NB4 (cell line): ENCODE results near the gene NAA35.
"Not testable (repeated sequence)": the region's sequence is repeated elsewhere in the genome, so short reads cannot be mapped to it uniquely, and the experiment has no call there.

Experiments
- DNase-seq: peaks from one replicate; pipeline ENCODE4 v3.0.0; 2010; ENCODE audit warnings: low read depth
- H3K4me3 ChIP-seq: one replicate; pipeline ENCODE4 v1.5.1; 2011; ENCODE audit warnings: mild to moderate bottlenecking, low read depth, low read length, moderate library complexity
- MYC ChIP-seq: IDR thresholded peaks from 2 replicates; pipeline ENCODE4 v1.6.1; 2011; ENCODE audit warnings: low read depth, low read length
- POLR2A ChIP-seq: IDR thresholded peaks from 2 replicates; pipeline ENCODE4 v1.6.1; 2011; ENCODE audit warnings: mild to moderate bottlenecking; ENCODE audit not compliant: insufficient read length; ENCODE audit errors: extremely low read depth
- TF ChIP-seq, protein P1 (sequence below): IDR thresholded peaks from 2 replicates; pipeline ENCODE4 v1.6.1; 2011; ENCODE audit warnings: low read depth, low read length
- TF ChIP-seq, protein P2 (sequence below): IDR thresholded peaks from one replicate; pipeline ENCODE4 v1.5.1; 2012; ENCODE audit warnings: low read depth, low read length

Gene NAA35

DNA sequence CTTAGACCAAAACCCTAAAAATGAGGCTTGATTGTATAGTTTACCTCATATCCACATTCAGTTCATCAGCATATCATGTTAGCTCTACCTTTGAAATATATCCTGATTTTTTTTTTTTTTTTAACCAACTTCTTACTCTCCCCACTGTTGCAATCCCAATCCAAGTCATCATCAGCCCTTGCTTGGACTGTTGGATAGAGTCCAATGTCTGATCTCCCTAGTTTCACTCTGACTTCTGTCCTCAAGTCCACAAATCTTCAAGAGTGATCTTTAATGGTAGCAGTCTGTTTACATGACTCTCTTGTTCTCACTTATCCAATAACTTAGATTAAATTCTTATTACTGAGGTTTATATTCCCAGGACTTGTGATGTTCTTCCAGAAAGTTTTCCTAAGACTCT is 30.8 kb downstream of the NAA35 start:
- no peak for DNase-seq
- TF ChIP-seq, protein P1, sequence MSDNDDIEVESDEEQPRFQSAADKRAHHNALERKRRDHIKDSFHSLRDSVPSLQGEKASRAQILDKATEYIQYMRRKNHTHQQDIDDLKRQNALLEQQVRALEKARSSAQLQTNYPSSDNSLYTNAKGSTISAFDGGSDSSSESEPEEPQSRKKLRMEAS, result no peak
- no peak for TF ChIP-seq MYC
- TF ChIP-seq, protein P2, sequence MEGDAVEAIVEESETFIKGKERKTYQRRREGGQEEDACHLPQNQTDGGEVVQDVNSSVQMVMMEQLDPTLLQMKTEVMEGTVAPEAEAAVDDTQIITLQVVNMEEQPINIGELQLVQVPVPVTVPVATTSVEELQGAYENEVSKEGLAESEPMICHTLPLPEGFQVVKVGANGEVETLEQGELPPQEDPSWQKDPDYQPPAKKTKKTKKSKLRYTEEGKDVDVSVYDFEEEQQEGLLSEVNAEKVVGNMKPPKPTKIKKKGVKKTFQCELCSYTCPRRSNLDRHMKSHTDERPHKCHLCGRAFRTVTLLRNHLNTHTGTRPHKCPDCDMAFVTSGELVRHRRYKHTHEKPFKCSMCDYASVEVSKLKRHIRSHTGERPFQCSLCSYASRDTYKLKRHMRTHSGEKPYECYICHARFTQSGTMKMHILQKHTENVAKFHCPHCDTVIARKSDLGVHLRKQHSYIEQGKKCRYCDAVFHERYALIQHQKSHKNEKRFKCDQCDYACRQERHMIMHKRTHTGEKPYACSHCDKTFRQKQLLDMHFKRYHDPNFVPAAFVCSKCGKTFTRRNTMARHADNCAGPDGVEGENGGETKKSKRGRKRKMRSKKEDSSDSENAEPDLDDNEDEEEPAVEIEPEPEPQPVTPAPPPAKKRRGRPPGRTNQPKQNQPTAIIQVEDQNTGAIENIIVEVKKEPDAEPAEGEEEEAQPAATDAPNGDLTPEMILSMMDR, result no peak
- no peak for TF ChIP-seq POLR2A
- H3K4me3 ChIP-seq, result no peak overlapping the region

DNA sequence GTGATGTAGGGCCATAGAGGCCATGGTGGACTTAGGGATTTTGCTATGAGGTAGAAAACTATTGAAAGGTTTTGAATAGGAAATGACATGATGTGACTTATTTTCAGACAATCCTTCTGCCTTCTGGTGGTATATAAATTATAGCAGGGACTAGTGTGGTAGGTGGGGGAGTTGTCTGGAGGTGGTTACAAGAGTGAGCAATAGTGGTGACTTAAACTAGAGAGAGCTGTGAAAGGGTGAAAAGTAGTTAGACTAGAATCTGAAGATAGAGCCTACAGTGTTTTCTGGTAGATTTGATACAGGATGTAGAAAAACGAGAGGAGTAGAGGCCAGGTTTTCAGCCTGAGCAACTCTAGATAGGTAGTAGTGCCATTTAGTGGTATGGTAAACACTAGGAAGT is 32.3 kb downstream of the NAA35 start:
- no peak for DNase-seq
- TF ChIP-seq, protein P2, result no peak
- TF ChIP-seq POLR2A (no peak), MYC (no peak)
- TF ChIP-seq, protein P1, result no peak
- H3K4me3 ChIP-seq, result no peak overlapping the region

DNA sequence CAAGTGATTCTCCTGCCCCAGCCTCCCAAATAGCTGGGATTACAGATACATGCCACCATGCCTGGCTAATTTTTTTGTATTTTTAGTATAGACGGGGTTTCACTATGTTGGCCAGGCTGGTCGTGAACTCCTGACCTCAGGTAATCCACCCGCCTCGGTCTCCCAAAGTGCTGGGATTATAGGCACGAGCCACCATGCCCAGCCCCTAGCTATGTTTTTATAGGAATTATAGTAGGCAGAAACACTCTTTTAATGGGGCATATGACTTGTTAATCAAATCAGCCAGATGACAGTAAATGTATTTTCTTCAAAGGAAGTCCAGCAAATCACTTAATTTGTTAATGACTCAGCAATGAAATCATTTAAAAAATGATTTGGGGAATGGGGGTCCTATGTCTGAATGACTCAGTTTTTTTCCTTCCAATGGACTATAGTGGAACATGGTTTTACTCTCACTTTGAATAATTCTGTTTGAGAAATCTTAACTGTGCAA is 33.2 kb downstream of the NAA35 start:
- DNase-seq, H3K4me3 ChIP-seq: not testable (repeated sequence)

DNA sequence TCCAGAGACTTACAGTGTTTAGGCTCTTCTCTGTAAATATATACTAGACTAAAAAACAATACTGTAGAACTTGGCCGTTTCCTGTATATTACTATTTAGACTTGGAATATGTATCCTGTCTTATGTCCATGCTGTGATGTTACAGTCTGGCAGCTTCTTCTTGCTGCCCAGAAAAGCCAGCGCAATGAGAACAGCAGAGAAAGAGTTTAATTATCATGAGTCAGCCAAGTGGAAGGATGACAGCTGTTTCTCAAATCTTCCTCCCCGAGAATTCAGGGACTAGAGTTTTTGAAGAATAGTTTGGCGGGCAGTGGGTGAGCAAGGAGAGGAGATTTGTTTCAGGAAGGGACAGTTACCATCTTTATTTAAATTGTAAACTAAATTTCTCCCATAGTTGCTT is 37.5 kb downstream of the NAA35 start:
- TF ChIP-seq, protein P2, result no peak
- TF ChIP-seq, protein P1, result no peak
- no peak for TF ChIP-seq POLR2A
- DNase-seq, result no peak
- no peak overlapping the region for H3K4me3 ChIP-seq

DNA sequence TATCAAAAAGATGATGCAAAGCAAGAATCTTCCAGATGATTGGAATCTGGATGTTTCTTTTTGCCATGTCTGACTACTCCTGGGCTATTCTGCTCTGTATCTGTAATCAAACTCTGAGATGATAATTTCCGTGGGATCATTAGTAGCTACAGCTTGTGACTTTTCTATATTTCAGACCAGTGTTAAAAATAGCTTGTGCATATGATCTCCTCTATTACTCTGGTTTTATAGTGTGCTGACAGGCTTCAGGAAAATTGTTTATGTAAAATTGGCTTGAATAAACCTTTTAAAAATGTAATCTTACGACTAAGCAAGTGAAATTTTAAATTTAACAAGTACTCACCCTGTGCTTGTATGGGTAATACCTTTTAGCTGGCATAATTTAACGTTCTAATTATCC is 40.4 kb downstream of the NAA35 start:
- no peak for TF ChIP-seq MYC
- TF ChIP-seq, protein P1, result no peak
- TF ChIP-seq POLR2A, result no peak
- TF ChIP-seq, protein P2, result no peak
- H3K4me3 ChIP-seq, result no peak overlapping the region
- DNase-seq, result no peak

DNA sequence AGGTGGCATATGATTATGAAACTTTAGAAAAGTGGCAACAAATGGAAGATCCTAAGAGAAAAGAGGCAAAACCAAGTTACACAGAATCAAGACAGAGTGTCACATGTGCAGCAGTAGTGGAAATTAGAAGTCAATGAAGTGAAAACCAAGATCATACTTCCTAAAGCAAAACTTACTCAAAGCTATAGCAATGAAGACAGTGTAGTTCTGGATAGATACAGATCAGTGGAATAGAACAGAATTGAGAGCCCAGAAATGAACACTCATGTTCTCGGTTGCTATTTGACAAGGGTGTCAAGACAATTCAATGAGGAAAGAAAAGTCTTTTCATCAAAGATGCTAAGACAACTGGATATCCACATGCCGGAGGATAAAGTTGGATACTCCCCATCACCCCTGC is 43.5 kb downstream of the NAA35 start:
- no peak overlapping the region for H3K4me3 ChIP-seq
- DNase-seq, result no peak
- TF ChIP-seq, protein P1, result no peak
- TF ChIP-seq, protein P2, result no peak
- no peak for TF ChIP-seq MYC
- TF ChIP-seq POLR2A, result no peak
